PC-3 (cell line): ENCODE results near the gene PLCD1. TPM values are rescaled to one million over a fixed set of nuclear protein-coding genes. Genes with fewer than 3 reads are reported as not detected.

Experiments
- ATAC-seq: fragments of 200-7000 bp; cut with Tn5 transposase; 2 replicates; pipeline ENCODE4 v1.9.1; 2020; ENCODE audit warnings: mild to moderate bottlenecking, moderate library complexity
- BruUV-seq: library from RNA; stranded (reverse); fragments of 400-500 nt; replicated peaks from 2 replicates; lab custom pipeline; 2021; lab: Mats Ljungman, UMichigan
- CTCF ChIA-PET: fragments of 300-600 bp; sonication (Branson Sonifier 250); formaldehyde crosslinking; loops from one replicate; lab custom pipeline; 2022; ENCODE audit warnings: antibody characterized with exemption; lab: Charles Lee
- POLR2A ChIA-PET: fragments of 300-600 bp; sonication (Branson Sonifier 250); formaldehyde crosslinking; loops from one replicate; lab custom pipeline; 2022; ENCODE audit warnings: antibody characterized with exemption; ENCODE audit not compliant: unreplicated experiment; lab: Charles Lee
- DNase-seq: peaks from one replicate; pipeline ENCODE4 v3.0.0-alpha.2; 2015
- H2AFZ ChIP-seq: fragments of 300-600 bp; sonication (generic); 2 replicates; pipeline ENCODE4 v1.6.0; 2016; ENCODE audit warnings: antibody characterized with exemption, low read length
- H3F3A ChIP-seq: fragments of 300-600 bp; sonication (generic); one replicate; pipeline ENCODE4 v1.6.0; 2017; ENCODE audit warnings: antibody characterized with exemption, low read length, control low read depth, mild to moderate bottlenecking; ENCODE audit not compliant: unreplicated experiment
- H3K27ac ChIP-seq: fragments of 300-600 bp; sonication (generic); 2 replicates; pipeline ENCODE4 v1.5.1; 2016; ENCODE audit warnings: mild to moderate bottlenecking, low read length
- H3K27me3 ChIP-seq: fragments of 300-600 bp; sonication (generic); 2 replicates; pipeline ENCODE4 v1.6.1; 2016; ENCODE audit warnings: low read length, mixed read lengths
- H3K36me3 ChIP-seq: fragments of 300-600 bp; sonication (generic); 2 replicates; pipeline ENCODE4 v1.6.1; 2016; ENCODE audit warnings: low read depth, mixed run types, low read length, mixed read lengths
- H3K4me1 ChIP-seq: fragments of 300-600 bp; sonication (generic); 2 replicates; pipeline ENCODE4 v1.5.1; 2016; ENCODE audit warnings: low read length; ENCODE audit not compliant: insufficient read depth
- H3K4me2 ChIP-seq: fragments of 300-600 bp; sonication (generic); 2 replicates; pipeline ENCODE4 v1.6.0; 2016; ENCODE audit warnings: low read length
- H3K4me3 ChIP-seq: fragments of 300-600 bp; sonication (generic); 2 replicates; pipeline ENCODE4 v1.5.1; 2016; ENCODE audit warnings: mild to moderate bottlenecking, low read length, mixed read lengths
- H3K79me2 ChIP-seq: fragments of 300-600 bp; sonication (generic); 2 replicates; pipeline ENCODE4 v1.6.1; 2017; ENCODE audit warnings: low read length, mixed read lengths
- H3K9ac ChIP-seq: fragments of 300-600 bp; sonication (generic); 2 replicates; pipeline ENCODE4 v1.6.0; 2016; ENCODE audit warnings: mild to moderate bottlenecking, low read length
- H3K9me2 ChIP-seq: fragments of 300-600 bp; sonication (generic); replicated peaks from 2 replicates; pipeline ENCODE4 v1.6.1; 2016; ENCODE audit warnings: mixed run types, low read length, mixed read lengths
- H3K9me3 ChIP-seq: fragments of 300-600 bp; sonication (generic); 2 replicates; pipeline ENCODE4 v1.6.1; 2016; ENCODE audit warnings: low read length, mixed read lengths
- H4K20me1 ChIP-seq: fragments of 300-600 bp; sonication (generic); 2 replicates; pipeline ENCODE4 v1.6.1; 2016; ENCODE audit warnings: low read length, mixed read lengths
- EZH2 ChIP-seq: fragments of 300-600 bp; sonication (generic); IDR thresholded peaks from one replicate; pipeline ENCODE4 v1.6.1; 2017; ENCODE audit warnings: antibody characterized with exemption, mild to moderate bottlenecking, low read length; ENCODE audit not compliant: unreplicated experiment
- EZH2phosphoT487 ChIP-seq: fragments of 300-600 bp; sonication (generic); IDR thresholded peaks from 2 replicates; pipeline ENCODE4 v1.6.1; 2018; ENCODE audit warnings: mild to moderate bottlenecking, antibody characterized with exemption, low read length, borderline replicate concordance
- intact Hi-C: fragments of 100-400 bp; cut with micrococcal nuclease; formaldehyde crosslinking; loops from 2 replicates; pipeline ENCODE4 v1.9.0; 2023
- total RNA-seq: library from RNA; depleted of rRNA; stranded (reverse); fragments of >200 nt; gene quantifications from 2 replicates; pipeline ENCODE4 v1.2.3, GENCODE V29; 2014
- TF ChIP-seq, protein P1 (sequence below): fragments of 300-600 bp; sonication (generic); conservative IDR thresholded peaks from 2 replicates; pipeline ENCODE4 v1.5.1; 2017; ENCODE audit warnings: antibody characterized with exemption, low read depth, mild to moderate bottlenecking, low read length

Gene PLCD1
- total RNA-seq, 1 experiment from 2014 or later = 18.5 TPM

DNA sequence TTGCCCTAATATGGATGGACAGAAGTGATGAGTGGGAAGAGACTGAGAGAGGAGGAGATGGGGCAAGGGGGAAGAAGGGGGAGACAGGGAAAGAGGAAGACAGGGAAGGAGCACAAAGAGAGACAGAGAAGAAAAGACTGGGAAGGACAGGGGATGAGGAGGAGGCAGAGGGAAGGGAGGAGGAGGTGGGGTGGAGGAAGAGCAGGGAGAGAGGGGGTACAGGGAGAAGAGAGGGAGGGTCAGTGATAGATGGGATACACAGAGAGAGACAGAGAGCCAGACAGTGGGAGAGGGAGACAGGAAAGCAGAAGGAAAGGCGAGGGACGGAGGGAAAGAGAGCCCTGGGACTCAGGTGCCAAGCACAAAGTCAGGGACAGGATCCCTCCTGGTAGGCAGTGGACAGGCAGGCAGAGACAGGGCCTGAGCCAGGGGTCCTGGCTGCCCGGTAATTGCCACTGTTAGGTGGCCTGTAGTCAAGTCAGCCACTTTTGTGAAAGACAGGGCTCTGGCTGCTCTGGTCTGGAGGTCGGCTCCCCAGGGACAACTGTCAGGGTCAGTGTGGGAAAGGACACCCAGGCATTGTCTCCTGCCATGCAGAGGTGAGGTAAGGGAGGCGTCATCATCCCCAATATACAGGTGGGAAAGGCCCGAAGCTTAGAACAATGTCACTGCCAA, 29.1 kb downstream of the PLCD1 start:
- H3K4me1 ChIP-seq = peaks cover 28% of the 10 kb centered on the region
- H4K20me1 ChIP-seq = no peaks in the 10 kb centered on the region
- no peak for ATAC-seq
- H3F3A ChIP-seq = no peaks in the 10 kb centered on the region
- no peak for DNase-seq
- H3K79me2 ChIP-seq = no peaks in the 10 kb centered on the region
- H3K4me2 ChIP-seq = no peak overlapping the region
- no peaks in the 10 kb centered on the region for H3K27me3 ChIP-seq
- intact Hi-C loops = loop anchor here (10.0 kb wide), 2 partner anchors 454 to 484 kb away; partner anchors contain the start of gene ACVR2B
- ChIA-PET CTCF (interaction anchor here (0.5 kb wide), 1 partner anchor 298 kb away, joined by 3 read pairs; no protein-coding TSS in a partner anchor), POLR2A (no interaction called here)
- H2AFZ ChIP-seq = no peak overlapping the region
- TF ChIP-seq, protein P1, sequence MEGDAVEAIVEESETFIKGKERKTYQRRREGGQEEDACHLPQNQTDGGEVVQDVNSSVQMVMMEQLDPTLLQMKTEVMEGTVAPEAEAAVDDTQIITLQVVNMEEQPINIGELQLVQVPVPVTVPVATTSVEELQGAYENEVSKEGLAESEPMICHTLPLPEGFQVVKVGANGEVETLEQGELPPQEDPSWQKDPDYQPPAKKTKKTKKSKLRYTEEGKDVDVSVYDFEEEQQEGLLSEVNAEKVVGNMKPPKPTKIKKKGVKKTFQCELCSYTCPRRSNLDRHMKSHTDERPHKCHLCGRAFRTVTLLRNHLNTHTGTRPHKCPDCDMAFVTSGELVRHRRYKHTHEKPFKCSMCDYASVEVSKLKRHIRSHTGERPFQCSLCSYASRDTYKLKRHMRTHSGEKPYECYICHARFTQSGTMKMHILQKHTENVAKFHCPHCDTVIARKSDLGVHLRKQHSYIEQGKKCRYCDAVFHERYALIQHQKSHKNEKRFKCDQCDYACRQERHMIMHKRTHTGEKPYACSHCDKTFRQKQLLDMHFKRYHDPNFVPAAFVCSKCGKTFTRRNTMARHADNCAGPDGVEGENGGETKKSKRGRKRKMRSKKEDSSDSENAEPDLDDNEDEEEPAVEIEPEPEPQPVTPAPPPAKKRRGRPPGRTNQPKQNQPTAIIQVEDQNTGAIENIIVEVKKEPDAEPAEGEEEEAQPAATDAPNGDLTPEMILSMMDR = no peak
- TF ChIP-seq EZH2phosphoT487 (no peak), EZH2 (no peak)
- no peak overlapping the region for H3K27ac ChIP-seq
- no peak overlapping the region for H3K4me3 ChIP-seq
- no peaks in the 10 kb centered on the region for H3K36me3 ChIP-seq
- no peak overlapping the region for H3K9ac ChIP-seq
- no peaks in the 10 kb centered on the region for H3K9me2 ChIP-seq
- no peaks in the 10 kb centered on the region for H3K9me3 ChIP-seq
- no TSS peak for BruUV-seq

DNA sequence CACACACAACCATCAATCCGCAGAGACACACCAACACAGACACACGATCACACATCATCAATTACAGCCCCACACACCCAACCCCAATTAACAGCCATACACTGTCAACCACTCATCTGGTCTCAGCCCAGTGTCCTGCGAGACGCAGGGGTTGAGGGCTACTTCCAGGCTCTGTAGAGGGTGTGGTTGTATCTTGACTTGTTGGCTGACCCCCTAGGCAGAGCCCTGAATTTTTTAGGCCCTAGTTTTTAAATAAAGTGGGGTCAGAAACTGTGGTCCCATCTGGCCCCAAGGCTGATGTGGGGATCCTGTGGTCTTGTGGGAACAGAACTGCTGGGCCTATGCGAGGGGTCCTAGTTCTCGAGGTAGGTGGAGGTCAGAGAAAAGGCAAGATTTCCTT, 29.6 kb downstream of the PLCD1 start:
- Histone ChIP-seq H3F3A (no peaks in the 10 kb centered on the region), H3K9me3 (no peaks in the 10 kb centered on the region), H3K9me2 (no peaks in the 10 kb centered on the region), H3K79me2 (no peaks in the 10 kb centered on the region), H3K27ac (no peak overlapping the region), H2AFZ (no peak overlapping the region), H3K4me3 (no peak overlapping the region), H3K36me3 (no peaks in the 10 kb centered on the region), H4K20me1 (no peaks in the 10 kb centered on the region), H3K9ac (no peak overlapping the region), H3K4me2 (no peak overlapping the region), H3K4me1 (peaks cover 22% of the 10 kb centered on the region), H3K27me3 (no peaks in the 10 kb centered on the region)
- BruUV-seq = no TSS peak
- POLR2A ChIA-PET = no interaction called here
- TF ChIP-seq EZH2 = no peak
- TF ChIP-seq EZH2phosphoT487 = no peak
- intact Hi-C loops = loop anchor here (10.0 kb wide), 2 partner anchors 455 to 485 kb away; partner anchors contain the start of gene ACVR2B
- CTCF ChIA-PET = no interaction called here
- no peak for ATAC-seq
- no peak for DNase-seq

DNA sequence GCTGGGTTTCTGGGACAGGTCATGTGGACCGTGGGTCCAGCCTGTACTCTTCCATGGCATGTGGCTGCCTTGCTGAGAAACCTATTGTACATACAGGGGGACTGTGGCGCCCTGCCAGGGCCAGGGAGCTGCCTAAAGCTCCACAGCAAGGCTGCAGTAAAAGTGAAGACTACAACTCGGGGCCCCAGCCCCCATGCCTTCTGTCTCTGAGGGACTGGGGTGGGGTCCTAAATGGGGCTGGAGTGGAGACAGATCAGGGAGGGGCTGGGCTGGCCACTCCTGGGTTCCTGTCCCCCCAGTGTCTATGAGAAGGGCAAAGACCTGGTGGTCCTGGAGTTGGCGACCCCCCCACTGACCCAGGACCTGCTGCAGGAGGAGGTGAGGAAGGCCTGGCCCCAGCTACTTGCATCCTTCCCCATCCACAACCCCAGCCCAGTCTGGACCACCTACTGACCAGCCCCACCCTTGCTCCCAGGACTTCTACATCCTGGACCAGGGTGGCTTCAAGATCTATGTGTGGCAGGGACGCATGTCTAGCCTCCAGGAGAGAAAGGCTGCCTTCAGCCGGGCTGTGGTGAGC, 31.6 kb downstream of the PLCD1 start:
- no peaks in the 10 kb centered on the region for H3K27me3 ChIP-seq
- intact Hi-C loops = no loop called here
- no peaks in the 10 kb centered on the region for H3F3A ChIP-seq
- H3K4me2 ChIP-seq = no peak overlapping the region
- no TSS peak for BruUV-seq
- no peaks in the 10 kb centered on the region for H3K36me3 ChIP-seq
- no peaks in the 10 kb centered on the region for H4K20me1 ChIP-seq
- no peak overlapping the region for H3K27ac ChIP-seq
- no peak overlapping the region for H3K4me3 ChIP-seq
- CTCF ChIA-PET = no interaction called here
- no peaks in the 10 kb centered on the region for H3K9me2 ChIP-seq
- POLR2A ChIA-PET = no interaction called here
- no peak overlapping the region for H2AFZ ChIP-seq
- ATAC-seq (no peak), DNase-seq (no peak)
- H3K9ac ChIP-seq = no peak overlapping the region
- TF ChIP-seq EZH2 = no peak
- no peak for TF ChIP-seq EZH2phosphoT487
- TF ChIP-seq, protein P1 = no peak
- H3K9me3 ChIP-seq = no peaks in the 10 kb centered on the region
- H3K79me2 ChIP-seq = no peaks in the 10 kb centered on the region
- H3K4me1 ChIP-seq = peaks cover 11% of the 10 kb centered on the region
